HG03139 (cell line): Measurements from ENCODE around the gene KRT80.

Experiments
- ATAC-seq: cut with Tn5 transposase; IDR thresholded peaks from one replicate; pipeline ENCODE4 v1.9.1; 2021; ENCODE audit not compliant: unreplicated experiment

The KRT80 gene

GRCh38 chr12:52229836-52230343, 38.1 kb upstream of the KRT80 start:
- no peak for ATAC-seq

- ATAC-seq, result no peak
Measured at GRCh38 chr12:52228931-52229330, 37.1 kb upstream of the KRT80 start.

GRCh38 chr12:52228366-52228765, 36.6 kb upstream of the KRT80 start:
- no peak for ATAC-seq

- no peak for ATAC-seq
Measured at GRCh38 chr12:52227606-52228166, 35.9 kb upstream of the KRT80 start.

GRCh38 chr12:52226446-52226845, 34.6 kb upstream of the KRT80 start:
- no peak for ATAC-seq

- ATAC-seq, result no peak
Measured at GRCh38 chr12:52225752-52226151, 33.9 kb upstream of the KRT80 start.

- ATAC-seq, result no peak
Measured at GRCh38 chr12:52224151-52224550, 32.3 kb upstream of the KRT80 start.

- ATAC-seq, result no peak
Measured at GRCh38 chr12:52223406-52224039, 31.7 kb upstream of the KRT80 start.

- no peak for ATAC-seq
Measured at GRCh38 chr12:52222692-52223091, 30.9 kb upstream of the KRT80 start.

GRCh38 chr12:52221912-52222457, 30.2 kb upstream of the KRT80 start:
- ATAC-seq, result no peak

GRCh38 chr12:52221070-52221781, 29.4 kb upstream of the KRT80 start:
- ATAC-seq, result no peak

- no peak for ATAC-seq
Measured at GRCh38 chr12:52220477-52220876, 28.7 kb upstream of the KRT80 start.

GRCh38 chr12:52218001-52218400, 26.2 kb upstream of the KRT80 start:
- no peak for ATAC-seq

GRCh38 chr12:52217223-52217622, 25.4 kb upstream of the KRT80 start:
- ATAC-seq, result no peak

- no peak for ATAC-seq
Measured at GRCh38 chr12:52216807-52217206, 25.0 kb upstream of the KRT80 start.

GRCh38 chr12:52216100-52216499, 24.3 kb upstream of the KRT80 start:
- ATAC-seq, result no peak

- ATAC-seq, result no peak
Measured at GRCh38 chr12:52215587-52216031, 23.8 kb upstream of the KRT80 start.

GRCh38 chr12:52214421-52214802, 22.6 kb upstream of the KRT80 start:
- ATAC-seq, result no peak

GRCh38 chr12:52213564-52214420, 22.0 kb upstream of the KRT80 start:
- no peak for ATAC-seq

- ATAC-seq, result no peak
Measured at GRCh38 chr12:52212701-52213563, 21.1 kb upstream of the KRT80 start.
